Measurements from ENCODE around the gene STK38.

Gene STK38

DNA sequence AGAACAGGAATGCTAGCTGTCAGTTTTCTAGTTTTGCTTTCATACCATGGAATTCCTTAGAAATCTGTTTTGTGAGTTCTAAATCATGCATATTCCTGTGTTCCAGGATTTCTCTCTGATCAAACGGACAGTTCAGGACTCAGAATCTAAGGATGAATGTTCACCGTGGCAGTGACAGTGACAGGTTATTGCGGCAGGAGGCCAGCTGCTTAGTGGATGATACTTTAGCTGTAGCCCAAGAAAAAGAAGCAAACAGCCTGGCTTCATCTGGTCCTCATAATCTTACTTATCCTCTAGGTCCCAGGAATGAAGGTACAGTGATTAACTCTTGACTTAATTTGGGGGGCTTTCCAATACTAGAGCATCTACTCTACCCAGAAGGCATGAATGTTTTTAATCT, 77.3 kb downstream of the STK38 start:
- DNase-seq (ENCODE audit: low spot score) (no peak), ATAC-seq (ENCODE audit: low read depth) (no peak)
- Histone ChIP-seq H3K4me1 (ENCODE audit: insufficient read depth, poor library complexity, severe bottlenecking) (no peaks in the 10 kb centered on the region), H3K4me3 (ENCODE audit: severe bottlenecking) (no peak overlapping the region), H3K36me3 (ENCODE audit: low read depth) (peaks cover 47% of the 10 kb centered on the region), H3K27ac (ENCODE audit: poor library complexity, severe bottlenecking) (no peak overlapping the region), H3K9me3 (ENCODE audit: severe bottlenecking) (no peaks in the 10 kb centered on the region), H3K27me3 (ENCODE audit: insufficient read depth, poor library complexity, severe bottlenecking) (no peaks in the 10 kb centered on the region)
- TF ChIP-seq, protein P1, sequence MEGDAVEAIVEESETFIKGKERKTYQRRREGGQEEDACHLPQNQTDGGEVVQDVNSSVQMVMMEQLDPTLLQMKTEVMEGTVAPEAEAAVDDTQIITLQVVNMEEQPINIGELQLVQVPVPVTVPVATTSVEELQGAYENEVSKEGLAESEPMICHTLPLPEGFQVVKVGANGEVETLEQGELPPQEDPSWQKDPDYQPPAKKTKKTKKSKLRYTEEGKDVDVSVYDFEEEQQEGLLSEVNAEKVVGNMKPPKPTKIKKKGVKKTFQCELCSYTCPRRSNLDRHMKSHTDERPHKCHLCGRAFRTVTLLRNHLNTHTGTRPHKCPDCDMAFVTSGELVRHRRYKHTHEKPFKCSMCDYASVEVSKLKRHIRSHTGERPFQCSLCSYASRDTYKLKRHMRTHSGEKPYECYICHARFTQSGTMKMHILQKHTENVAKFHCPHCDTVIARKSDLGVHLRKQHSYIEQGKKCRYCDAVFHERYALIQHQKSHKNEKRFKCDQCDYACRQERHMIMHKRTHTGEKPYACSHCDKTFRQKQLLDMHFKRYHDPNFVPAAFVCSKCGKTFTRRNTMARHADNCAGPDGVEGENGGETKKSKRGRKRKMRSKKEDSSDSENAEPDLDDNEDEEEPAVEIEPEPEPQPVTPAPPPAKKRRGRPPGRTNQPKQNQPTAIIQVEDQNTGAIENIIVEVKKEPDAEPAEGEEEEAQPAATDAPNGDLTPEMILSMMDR (IDR thresholded peaks at IDR 0.05; ENCODE audit: poor library complexity, severe bottlenecking): no peak

DNA sequence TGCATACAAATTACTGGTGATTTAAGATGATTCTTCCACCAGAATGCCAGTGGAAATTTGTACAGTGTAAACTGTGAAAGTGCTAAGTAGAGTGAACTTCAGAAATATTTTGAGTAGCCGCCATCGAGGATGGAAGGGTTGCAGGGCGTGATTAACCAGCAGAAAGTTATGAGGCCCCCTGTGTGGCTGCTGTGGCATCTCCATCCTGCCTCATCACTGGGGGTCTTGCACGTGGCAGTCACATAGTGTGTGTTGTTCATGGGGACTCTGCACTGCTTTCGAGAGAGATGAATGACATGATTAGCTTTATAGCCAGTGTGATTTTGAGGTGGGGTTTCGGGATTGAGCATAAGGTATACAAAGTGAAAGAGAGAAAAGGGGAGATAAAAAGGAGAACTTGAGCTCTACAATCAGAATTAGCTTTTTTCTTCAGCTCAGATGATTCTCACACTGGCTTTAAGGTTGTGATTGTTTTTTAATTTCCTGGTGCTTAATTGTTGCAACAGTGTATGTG, 78.1 kb downstream of the STK38 start:
- ATAC-seq (ENCODE audit: low read depth) (no peak), DNase-seq (ENCODE audit: low spot score) (no peak)
- H3K4me1 ChIP-seq (ENCODE audit: insufficient read depth, poor library complexity, severe bottlenecking): no peaks in the 10 kb centered on the region
- H3K36me3 ChIP-seq (ENCODE audit: low read depth): peaks cover 41% of the 10 kb centered on the region
- TF ChIP-seq, protein P1 (IDR thresholded peaks at IDR 0.05; ENCODE audit: poor library complexity, severe bottlenecking): no peak
- H3K27ac ChIP-seq (ENCODE audit: poor library complexity, severe bottlenecking): no peak overlapping the region
- no peaks in the 10 kb centered on the region for H3K27me3 ChIP-seq (ENCODE audit: insufficient read depth, poor library complexity, severe bottlenecking)
- H3K4me3 ChIP-seq (ENCODE audit: severe bottlenecking): no peak overlapping the region
- H3K9me3 ChIP-seq (ENCODE audit: severe bottlenecking): no peaks in the 10 kb centered on the region

DNA sequence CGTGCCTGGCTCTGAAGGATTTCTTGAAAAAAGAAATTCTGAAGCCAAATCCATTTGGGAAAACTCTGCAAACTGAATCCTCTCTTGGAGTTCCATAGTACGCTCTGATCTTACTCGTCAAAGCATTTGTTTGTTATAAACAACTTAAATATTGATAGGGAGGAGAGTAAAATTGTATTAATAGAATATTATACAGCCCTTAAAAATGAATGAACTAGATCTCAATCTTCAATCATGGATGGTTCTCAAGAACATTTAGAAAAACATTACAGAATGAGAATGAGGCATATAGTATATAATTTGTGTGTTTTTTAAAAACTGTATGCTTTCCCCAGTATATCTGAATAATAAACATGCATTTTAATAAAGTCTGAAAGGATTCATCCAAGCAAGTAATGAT, 79.7 kb downstream of the STK38 start:
- Histone ChIP-seq H3K27ac (ENCODE audit: poor library complexity, severe bottlenecking) (no peak overlapping the region), H3K27me3 (ENCODE audit: insufficient read depth, poor library complexity, severe bottlenecking) (no peaks in the 10 kb centered on the region), H3K4me3 (ENCODE audit: severe bottlenecking) (no peak overlapping the region), H3K36me3 (ENCODE audit: low read depth) (peaks cover 34% of the 10 kb centered on the region), H3K4me1 (ENCODE audit: insufficient read depth, poor library complexity, severe bottlenecking) (no peaks in the 10 kb centered on the region), H3K9me3 (ENCODE audit: severe bottlenecking) (no peaks in the 10 kb centered on the region)
- no peak for ATAC-seq (ENCODE audit: low read depth)
- no peak for DNase-seq (ENCODE audit: low spot score)
- TF ChIP-seq, protein P1 (IDR thresholded peaks at IDR 0.05; ENCODE audit: poor library complexity, severe bottlenecking): no peak

DNA sequence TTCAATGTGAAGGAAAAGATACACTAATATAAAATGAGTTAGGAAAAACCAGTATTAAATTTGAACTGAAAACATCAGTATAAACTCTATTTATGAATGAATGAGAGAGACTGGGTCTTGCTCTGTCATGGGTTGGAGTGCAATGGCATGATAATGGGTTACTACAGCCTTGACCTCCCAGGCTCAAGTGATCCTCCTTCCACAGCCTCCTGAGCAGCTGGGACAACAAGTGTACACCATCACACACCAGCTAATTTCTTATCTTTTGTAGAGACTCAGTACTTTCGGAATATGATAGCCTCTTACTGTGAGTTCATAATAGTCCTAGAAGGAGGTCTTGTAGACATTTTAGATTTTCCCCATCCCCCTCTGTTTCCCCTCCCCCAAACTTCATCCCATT, 83.0 kb downstream of the STK38 start:
- no peak for ATAC-seq (ENCODE audit: low read depth)
- no peak overlapping the region for H3K27ac ChIP-seq (ENCODE audit: poor library complexity, severe bottlenecking)
- H3K4me1 ChIP-seq (ENCODE audit: insufficient read depth, poor library complexity, severe bottlenecking): no peaks in the 10 kb centered on the region

DNA sequence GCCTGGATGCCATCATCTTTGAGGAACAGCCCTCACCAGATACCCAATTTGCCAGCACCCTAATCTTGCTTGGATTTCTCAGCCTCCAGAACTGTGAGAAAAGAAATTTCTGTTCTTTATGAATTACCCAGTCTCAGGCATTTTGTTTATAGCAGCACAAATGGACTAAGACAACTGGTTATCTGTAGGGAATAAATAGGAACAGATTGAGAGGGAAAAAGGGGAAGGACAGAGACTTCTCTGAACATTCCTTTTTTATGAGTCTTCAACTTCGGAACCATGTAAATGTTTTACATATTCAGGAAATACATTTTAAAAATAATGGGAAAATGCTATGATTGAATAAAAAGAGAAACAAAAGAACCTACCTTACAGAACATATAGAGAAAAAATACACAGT, 83.6 kb downstream of the STK38 start:
- H3K27ac ChIP-seq (ENCODE audit: poor library complexity, severe bottlenecking): no peak overlapping the region
- no peaks in the 10 kb centered on the region for H3K27me3 ChIP-seq (ENCODE audit: insufficient read depth, poor library complexity, severe bottlenecking)
- H3K9me3 ChIP-seq (ENCODE audit: severe bottlenecking): no peaks in the 10 kb centered on the region
- no peaks in the 10 kb centered on the region for H3K4me1 ChIP-seq (ENCODE audit: insufficient read depth, poor library complexity, severe bottlenecking)
- ATAC-seq (ENCODE audit: low read depth): no peak
- TF ChIP-seq, protein P1 (IDR thresholded peaks at IDR 0.05; ENCODE audit: poor library complexity, severe bottlenecking): no peak
- DNase-seq (ENCODE audit: low spot score): no peak
- no peak overlapping the region for H3K4me3 ChIP-seq (ENCODE audit: severe bottlenecking)
- peaks cover 7% of the 10 kb centered on the region for H3K36me3 ChIP-seq (ENCODE audit: low read depth)

More for the DNA sequence above, 83.0 kb downstream of the STK38 start:
- no peak for DNase-seq (ENCODE audit: low spot score)
- peaks cover 7% of the 10 kb centered on the region for H3K36me3 ChIP-seq (ENCODE audit: low read depth)
- no peaks in the 10 kb centered on the region for H3K27me3 ChIP-seq (ENCODE audit: insufficient read depth, poor library complexity, severe bottlenecking)
- H3K9me3 ChIP-seq (ENCODE audit: severe bottlenecking): no peaks in the 10 kb centered on the region
- TF ChIP-seq, protein P1 (IDR thresholded peaks at IDR 0.05; ENCODE audit: poor library complexity, severe bottlenecking): no peak
- no peak overlapping the region for H3K4me3 ChIP-seq (ENCODE audit: severe bottlenecking)

All from RWPE2 (cell line).